NCI-H2107 treated with DMSO at 0.1 percent for 48 hours (cell line): ENCODE data around the gene COASY.
"Not testable (repeated sequence)": the region's sequence is repeated elsewhere in the genome, so short reads cannot be mapped to it uniquely, and the experiment has no call there.

Experiments used
- DNase-seq: peaks from one replicate; lab custom pipeline; 2025; ENCODE audit not compliant: unreplicated experiment; lab: John Stamatoyannopoulos, UW

Gene COASY

GRCh38 chr17:42531455-42532354 is 30.2 kb upstream of the COASY start:
- peak; percentile 26 for DNase-seq

- DNase-seq: no peak
Observed at GRCh38 chr17:42535155-42536047, 26.5 kb upstream of the COASY start.

- peak; percentile 75 for DNase-seq
Observed at GRCh38 chr17:42536048-42536371, 25.9 kb upstream of the COASY start, which contains the start of gene NAGLU. NAGLU (plus strand) TSS chr17:42536241; CDS start chr17:42536273, 32 bp downstream.

- DNase-seq: peak; percentile 6
Observed at GRCh38 chr17:42536372-42537155, 25.4 kb upstream of the COASY start.

- DNase-seq: no peak
Observed at GRCh38 chr17:42537156-42537805, 24.7 kb upstream of the COASY start.

- no peak for DNase-seq
Observed at GRCh38 chr17:42537826-42538451, 24.0 kb upstream of the COASY start.

- no peak for DNase-seq
Observed at GRCh38 chr17:42538482-42538881, 23.5 kb upstream of the COASY start.

GRCh38 chr17:42540558-42540957 is 21.4 kb upstream of the COASY start:
- DNase-seq: not testable (repeated sequence)

- DNase-seq: no peak
Observed at GRCh38 chr17:42541041-42541833, 20.7 kb upstream of the COASY start.

GRCh38 chr17:42543190-42544079 is 18.5 kb upstream of the COASY start:
- no peak for DNase-seq

- DNase-seq: no peak
Observed at GRCh38 chr17:42544874-42545283, 17.1 kb upstream of the COASY start.

- DNase-seq: not testable (repeated sequence)
Observed at GRCh38 chr17:42545755-42546505, 16.0 kb upstream of the COASY start.

- DNase-seq: no peak
Observed at GRCh38 chr17:42547001-42547461, 14.9 kb upstream of the COASY start.

- no peak for DNase-seq
Observed at GRCh38 chr17:42547698-42548069, 14.3 kb upstream of the COASY start.

GRCh38 chr17:42548070-42548837 is 13.7 kb upstream of the COASY start:
- peak; percentile 66 for DNase-seq

GRCh38 chr17:42548993-42549755 is 12.8 kb upstream of the COASY start:
- DNase-seq: no peak
